Measurements from ENCODE around the gene TDRD3.

TDRD3 gene

GRCh38 chr13:60439201-60439600 is 42.2 kb downstream of the TDRD3 start:
- no peak for TF ChIP-seq JUND (IDR thresholded peaks at IDR 0.05; ENCODE audit: low read depth)
- DNase-seq (ENCODE audit: low read depth in 1 of 2, low spot score in 1 of 2): no peak
- in situ Hi-C loops (cut with HindIII; ENCODE audit: low pct_unique_long_range_greater_than_20kb, low sequenced_read_pairs): no loop called here

- DNase-seq (ENCODE audit: low read depth in 1 of 2, low spot score in 1 of 2): no peak
- no peak for TF ChIP-seq JUND (IDR thresholded peaks at IDR 0.05; ENCODE audit: low read depth)
- in situ Hi-C loops (cut with HindIII; ENCODE audit: low pct_unique_long_range_greater_than_20kb, low sequenced_read_pairs): no loop called here
Observed at GRCh38 chr13:60441761-60442160, 44.7 kb downstream of the TDRD3 start.

GRCh38 chr13:60448907-60449510 is 52.0 kb downstream of the TDRD3 start:
- in situ Hi-C loops (cut with HindIII; ENCODE audit: low pct_unique_long_range_greater_than_20kb, low sequenced_read_pairs): no loop called here
- TF ChIP-seq JUND (IDR thresholded peaks at IDR 0.05; ENCODE audit: low read depth): no peak
- DNase-seq (ENCODE audit: low read depth in 1 of 2, low spot score in 1 of 2): peak; percentile 7 to 48

- no peak for TF ChIP-seq JUND (IDR thresholded peaks at IDR 0.05; ENCODE audit: low read depth)
- in situ Hi-C loops (cut with HindIII; ENCODE audit: low pct_unique_long_range_greater_than_20kb, low sequenced_read_pairs): no loop called here
- DNase-seq (ENCODE audit: low read depth in 1 of 2, low spot score in 1 of 2): no peak
Observed at GRCh38 chr13:60453490-60453889, 56.5 kb downstream of the TDRD3 start.

GRCh38 chr13:60454425-60454824 is 57.4 kb downstream of the TDRD3 start:
- DNase-seq (ENCODE audit: low read depth in 1 of 2, low spot score in 1 of 2): no peak
- in situ Hi-C loops (cut with HindIII; ENCODE audit: low pct_unique_long_range_greater_than_20kb, low sequenced_read_pairs): no loop called here
- TF ChIP-seq JUND (IDR thresholded peaks at IDR 0.05; ENCODE audit: low read depth): no peak

GRCh38 chr13:60463787-60464186 is 66.8 kb downstream of the TDRD3 start:
- TF ChIP-seq JUND (IDR thresholded peaks at IDR 0.05; ENCODE audit: low read depth): no peak
- DNase-seq (ENCODE audit: low read depth in 1 of 2, low spot score in 1 of 2): no peak
- in situ Hi-C loops (cut with HindIII; ENCODE audit: low pct_unique_long_range_greater_than_20kb, low sequenced_read_pairs): no loop called here

DNA sequence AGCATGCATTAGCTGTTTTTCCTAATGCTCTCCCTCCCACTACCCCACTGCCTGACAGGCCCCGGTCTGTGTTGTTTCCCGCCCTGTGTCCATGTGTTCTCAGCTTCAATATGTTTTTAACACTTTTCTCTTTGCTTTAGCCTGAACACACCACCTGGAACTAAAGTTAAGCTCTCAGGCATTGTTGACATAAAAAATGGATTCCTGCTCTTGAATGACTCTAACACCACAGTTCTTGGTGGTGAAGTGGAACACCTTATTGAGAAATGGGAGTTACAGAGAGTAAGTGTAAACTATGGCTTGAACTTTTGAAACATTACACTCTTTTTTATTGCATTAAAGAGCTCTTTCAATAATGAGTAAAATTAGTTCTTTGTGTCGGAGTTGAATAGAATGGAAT is 70.1 kb downstream of the TDRD3 start:
- DNase-seq (ENCODE audit: low read depth in 1 of 2, low spot score in 1 of 2): no peak
- in situ Hi-C loops (cut with HindIII; ENCODE audit: low pct_unique_long_range_greater_than_20kb, low sequenced_read_pairs): no loop called here
- no peak for TF ChIP-seq JUND (IDR thresholded peaks at IDR 0.05; ENCODE audit: low read depth)

GRCh38 chr13:60479273-60479672 is 82.3 kb downstream of the TDRD3 start:
- in situ Hi-C loops (cut with HindIII; ENCODE audit: low pct_unique_long_range_greater_than_20kb, low sequenced_read_pairs): no loop called here
- TF ChIP-seq JUND (IDR thresholded peaks at IDR 0.05; ENCODE audit: low read depth): no peak

GRCh38 chr13:60482012-60482411 is 85.0 kb downstream of the TDRD3 start:
- in situ Hi-C loops (cut with HindIII; ENCODE audit: low pct_unique_long_range_greater_than_20kb, low sequenced_read_pairs): no loop called here
- DNase-seq (ENCODE audit: low read depth in 1 of 2, low spot score in 1 of 2): no peak
- no peak for TF ChIP-seq JUND (IDR thresholded peaks at IDR 0.05; ENCODE audit: low read depth)

More at GRCh38 chr13:60479273-60479672, 82.3 kb downstream of the TDRD3 start:
- DNase-seq (ENCODE audit: low read depth in 1 of 2, low spot score in 1 of 2): no peak

DNA sequence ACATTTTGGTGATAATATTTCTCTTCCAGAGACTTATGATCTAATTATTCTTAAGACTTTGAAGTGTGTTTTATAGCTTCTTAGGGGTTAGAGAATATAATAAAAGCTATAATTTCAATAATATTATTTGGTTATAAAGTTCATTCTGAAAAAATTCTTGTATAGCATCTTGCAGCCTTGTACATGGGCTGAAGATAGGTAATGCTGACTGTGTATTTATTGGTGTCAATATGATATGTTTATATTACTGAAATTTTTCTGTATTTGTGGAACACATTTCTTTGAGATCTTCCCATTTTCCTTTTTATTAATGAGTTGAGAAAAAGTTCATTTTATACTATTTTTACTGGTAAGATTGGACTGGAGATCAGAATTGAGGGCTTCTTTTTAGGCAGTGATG is 87.8 kb downstream of the TDRD3 start:
- in situ Hi-C loops (cut with HindIII; ENCODE audit: low pct_unique_long_range_greater_than_20kb, low sequenced_read_pairs): no loop called here
- TF ChIP-seq JUND (IDR thresholded peaks at IDR 0.05; ENCODE audit: low read depth): no peak

GRCh38 chr13:60491531-60491930 is 94.5 kb downstream of the TDRD3 start:
- TF ChIP-seq JUND (IDR thresholded peaks at IDR 0.05; ENCODE audit: low read depth): no peak
- in situ Hi-C loops (cut with HindIII; ENCODE audit: low pct_unique_long_range_greater_than_20kb, low sequenced_read_pairs): no loop called here
- no peak for DNase-seq (ENCODE audit: low read depth in 1 of 2, low spot score in 1 of 2)

More for the DNA sequence above, 87.8 kb downstream of the TDRD3 start:
- no peak for DNase-seq (ENCODE audit: low read depth in 1 of 2, low spot score in 1 of 2)

GRCh38 chr13:60492187-60492586 is 95.2 kb downstream of the TDRD3 start:
- TF ChIP-seq JUND (IDR thresholded peaks at IDR 0.05; ENCODE audit: low read depth): no peak
- DNase-seq (ENCODE audit: low read depth in 1 of 2, low spot score in 1 of 2): no peak
- in situ Hi-C loops (cut with HindIII; ENCODE audit: low pct_unique_long_range_greater_than_20kb, low sequenced_read_pairs): no loop called here

DNA sequence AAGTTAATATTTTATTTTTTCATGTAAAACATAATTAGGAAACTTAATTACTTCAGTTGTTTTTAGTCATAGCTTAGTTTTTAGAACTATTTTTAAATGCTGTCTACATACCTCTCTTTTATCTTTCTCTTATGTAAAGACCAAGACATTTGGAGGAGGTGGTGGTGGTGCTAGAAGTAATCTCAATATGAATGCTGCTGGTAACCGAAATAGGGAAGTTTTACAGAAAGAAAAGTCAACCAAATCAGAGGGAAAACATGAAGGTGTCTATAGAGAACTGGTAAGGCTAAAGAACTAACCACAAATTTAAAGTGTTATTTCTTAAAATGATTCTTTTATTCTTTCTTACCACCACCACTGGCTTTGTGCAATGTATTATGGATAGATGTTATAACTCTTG is 97.3 kb downstream of the TDRD3 start:
- no peak for DNase-seq (ENCODE audit: low read depth in 1 of 2, low spot score in 1 of 2)
- no peak for TF ChIP-seq JUND (IDR thresholded peaks at IDR 0.05; ENCODE audit: low read depth)
- in situ Hi-C loops (cut with HindIII; ENCODE audit: low pct_unique_long_range_greater_than_20kb, low sequenced_read_pairs): no loop called here

- no peak for TF ChIP-seq JUND (IDR thresholded peaks at IDR 0.05; ENCODE audit: low read depth)
- no peak for DNase-seq (ENCODE audit: low read depth in 1 of 2, low spot score in 1 of 2)
- in situ Hi-C loops (cut with HindIII; ENCODE audit: low pct_unique_long_range_greater_than_20kb, low sequenced_read_pairs): no loop called here
Observed at GRCh38 chr13:60501236-60501635, 104.2 kb downstream of the TDRD3 start.

All from T47D (cell line).